Adrenal gland (tissue), 12 donors: ENCODE data around the gene PLA2G2F. TPM values are rescaled to one million over a fixed set of nuclear protein-coding genes. Genes with fewer than 3 reads are reported as not detected.

Experiments
- DNase-seq, 7 donors: peaks; one replicate each; pipeline ENCODE4 v3.0.0-alpha.2; 2019 to 2020
- H3K27ac ChIP-seq, 5 donors: fragments of 200-600 bp; sonication (generic) in 4 of 5; 1 replicate in 3 of 5; 2 replicates in 2 of 5; pipeline versions ENCODE4 v1.5.1 to v1.8.0; 2016 to 2020; ENCODE audit warnings: mild to moderate bottlenecking in 1 of 5
- H3K27me3 ChIP-seq: fragments of 200-600 bp; 2 replicates; pipeline ENCODE4 v1.8.0; 2021
- H3K36me3 ChIP-seq, 2 donors: fragments of 200-600 bp; replicated peaks in 1 of 2; 1 replicate in 1 of 2; 2 replicates in 1 of 2; pipeline versions ENCODE4 v1.5.1 to v1.8.0; 2018 to 2022
- H3K4me1 ChIP-seq, 2 donors: fragments of 200-600 bp; replicated peaks in 1 of 2; 1 replicate in 1 of 2; 2 replicates in 1 of 2; pipeline versions ENCODE4 v1.5.1 to v1.8.0; 2018 to 2021
- H3K4me3 ChIP-seq, 4 donors: fragments of 200-600 bp; sonication (generic) in 3 of 4; one replicate each; pipeline ENCODE4 v1.5.1; 2016 to 2018
- H3K9me3 ChIP-seq, 3 donors: fragments of 200-600 bp; sonication (generic) in 1 of 3; replicated peaks in 1 of 3; 1 replicate in 2 of 3; 2 replicates in 1 of 3; pipeline versions ENCODE4 v1.5.1 to v1.8.0; 2016 to 2021
- CTCF ChIP-seq, 6 experiments: fragments of 450-650 bp in 4 of 6; fragments of 200-600 bp in 2 of 6; sonication (generic) in 1 of 6; IDR thresholded peaks; 1 replicate in 5 of 6; 2 replicates in 1 of 6; pipeline versions ENCODE4 v1.5.1 to v1.8.0; 2016 to 2021; ENCODE audit warnings: antibody characterized with exemption in 6 of 6, mild to moderate bottlenecking in 2 of 6, moderate library complexity in 1 of 6
- POLR2A ChIP-seq, 2 donors: fragments of 450-650 bp; IDR thresholded peaks; one replicate each; pipeline ENCODE4 v1.6.1; 2017; ENCODE audit warnings: antibody characterized with exemption in 2 of 2, mild to moderate bottlenecking in 2 of 2, moderate library complexity in 1 of 2
- WGBS, 4 donors: extraction: QIAGEN DNeasy Blood & Tissue Kit in 2 of 4; methylation state at CpG; one replicate each; pipeline versions ENCODE4 v1.1.5 to v1.1.7; 2013 to 2017; 5-methylcytosine and 5-hydroxymethylcytosine counted together
- intact Hi-C, 2 donors: fragments of 100-400 bp; cut with DNase I; formaldehyde crosslinking; loops; one replicate each; pipeline versions ENCODE4 v1.14.1 to v1.15.0; 2022 to 2023
- polyA plus RNA-seq, 3 donors: library from polyadenylated mRNA; stranded (reverse); fragments of 200-250 nt in 2 of 3; fragments of 350-450 nt in 1 of 3; fragmentation: Illumina TruSeq in 1 of 3; extraction: RNeasy Lipid Tissue Mini Kit (QIAGEN cat#74804) in 1 of 3; gene quantifications; one replicate each; pipeline ENCODE4 v1.2.3, GENCODE V29; 2013 to 2014
- total RNA-seq, 9 donors: library from RNA; depleted of rRNA in 4 of 9; stranded (reverse); fragments of >200 nt in 4 of 9; fragments of 120-200 nt in 1 of 9; fragmentation: NEBNext Ultra II Directional in 1 of 9; extraction: Animal tissue kit (Norgen Biotek cat#: 25700) in 1 of 9; gene quantifications; one replicate each; pipeline versions ENCODE4 v1.1.0 to v1.2.4, GENCODE V29; 2013 to 2023
- donor health status: healthy with polysubstance abuse.
- donor health status: Bipolar disorder and iron deficiency.
- donor health status: DM: yes; HTN: yes; CAD: no.
- donor health status: DM: no; HTN: no; CAD: no.
- donor health status: DM: no; HTN: no; CAD: no.
- donor health status: DM: yes; HTN: yes; CAD: no.

Gene PLA2G2F
- total and polyA plus RNA-seq, 12 donors: 0.08 TPM; not detected in 11

- intact Hi-C loops: loop anchor here in 1 of 2 donors (10.0 kb wide), 1 partner anchor 91 kb away; no protein-coding TSS in a partner anchor
- Histone ChIP-seq H3K36me3 (no peaks in the 10 kb centered on the region), H3K4me3 (no peak overlapping the region), H3K27ac (no peak overlapping the region), H3K9me3 (no peaks in the 10 kb centered on the region), H3K27me3 (no peaks in the 10 kb centered on the region), H3K4me1 (peaks cover 0 to 10% of the 10 kb centered on the region in 2 donors)
- 63 to 75% (median 69%) methylated on average over 4 of the region's 4 CpGs for WGBS, 4 donors
- TF ChIP-seq POLR2A (IDR thresholded peaks at IDR 0.05) (no peak), CTCF (IDR thresholded peaks at IDR 0.05) (no peak)
- DNase-seq: no peak
These were observed 56.3 kb downstream of the PLA2G2F start for GRCh38 chr1:20195462-20195780.

- H3K4me1 ChIP-seq: peaks cover 0 to 6% of the 10 kb centered on the region in 2 donors
- no peak for TF ChIP-seq POLR2A (IDR thresholded peaks at IDR 0.05)
- TF ChIP-seq CTCF (IDR thresholded peaks at IDR 0.05): no peak
- intact Hi-C loops: loop anchor here in 1 of 2 donors (10.0 kb wide), 1 partner anchor 93 kb away; no protein-coding TSS in a partner anchor
- no peaks in the 10 kb centered on the region for H3K9me3 ChIP-seq
- DNase-seq: no peak
- no peak overlapping the region for H3K4me3 ChIP-seq
- H3K27ac ChIP-seq: no peak overlapping the region
- 72 to 84% (median 79%) methylated on average over 5 to 6 of the region's 6 CpGs for WGBS, 4 donors
- no peaks in the 10 kb centered on the region for H3K27me3 ChIP-seq
- H3K36me3 ChIP-seq: no peaks in the 10 kb centered on the region
These were observed 58.2 kb downstream of the PLA2G2F start for GRCh38 chr1:20197329-20197791.

GRCh38 chr1:20198296-20198695 lies 59.2 kb downstream of the PLA2G2F start:
- no peak for DNase-seq
- no peaks in the 10 kb centered on the region for H3K9me3 ChIP-seq
- 53 to 97% (median 90%) methylated on average over 1 of the region's 1 CpG for WGBS, 4 donors
- H3K27me3 ChIP-seq: no peaks in the 10 kb centered on the region
- H3K36me3 ChIP-seq: no peaks in the 10 kb centered on the region
- peaks cover 0 to 6% of the 10 kb centered on the region in 2 donors for H3K4me1 ChIP-seq
- no peak overlapping the region for H3K27ac ChIP-seq
- TF ChIP-seq POLR2A (IDR thresholded peaks at IDR 0.05) (no peak), CTCF (IDR thresholded peaks at IDR 0.05) (no peak)
- no peak overlapping the region for H3K4me3 ChIP-seq
- intact Hi-C loops: loop anchor here in 1 of 2 donors (10.0 kb wide), 1 partner anchor 93 kb away; no protein-coding TSS in a partner anchor

- Histone ChIP-seq H3K4me1 (peaks cover 0 to 6% of the 10 kb centered on the region in 2 donors), H3K4me3 (no peak overlapping the region), H3K27me3 (no peaks in the 10 kb centered on the region), H3K27ac (no peak overlapping the region), H3K9me3 (no peaks in the 10 kb centered on the region), H3K36me3 (no peaks in the 10 kb centered on the region)
- intact Hi-C loops: loop anchor here in 1 of 2 donors (10.0 kb wide), 1 partner anchor 94 kb away; no protein-coding TSS in a partner anchor
- no peak for TF ChIP-seq CTCF (IDR thresholded peaks at IDR 0.05)
- no peak for TF ChIP-seq POLR2A (IDR thresholded peaks at IDR 0.05)
- WGBS, 4 donors: 72 to 81% (median 80%) methylated on average over 7 of the region's 7 CpGs
- no peak for DNase-seq
These were observed 59.8 kb downstream of the PLA2G2F start for GRCh38 chr1:20198918-20199317.
